Amygdala (tissue), 56 donors: Measurements from ENCODE around the gene CEACAM1.
A peak's percentile ranks its signal among the peaks of the same experiment; 100 is the strongest.
"Not testable (repeated sequence)": the region's sequence is repeated elsewhere in the genome, so short reads cannot be mapped to it uniquely, and the experiment has no call there.

Experiments
- DNase-seq, 56 donors: peaks; one replicate each; lab custom pipeline; 2025; lab: John Stamatoyannopoulos, UW

Gene CEACAM1

GRCh38 chr19:42528354-42529247 is at the start of gene CEACAM1:
TSS of gene CEACAM1 (minus strand) at chr19:42528481. CDS start at chr19:42528374, 107 bp downstream.
- DNase-seq, result no peak

- DNase-seq, result no peak
These were observed 48.7 kb upstream of the CEACAM1 start for GRCh38 chr19:42577016-42577415.

GRCh38 chr19:42576241-42576640 is 48.0 kb upstream of the CEACAM1 start:
- no peak for DNase-seq

DNA sequence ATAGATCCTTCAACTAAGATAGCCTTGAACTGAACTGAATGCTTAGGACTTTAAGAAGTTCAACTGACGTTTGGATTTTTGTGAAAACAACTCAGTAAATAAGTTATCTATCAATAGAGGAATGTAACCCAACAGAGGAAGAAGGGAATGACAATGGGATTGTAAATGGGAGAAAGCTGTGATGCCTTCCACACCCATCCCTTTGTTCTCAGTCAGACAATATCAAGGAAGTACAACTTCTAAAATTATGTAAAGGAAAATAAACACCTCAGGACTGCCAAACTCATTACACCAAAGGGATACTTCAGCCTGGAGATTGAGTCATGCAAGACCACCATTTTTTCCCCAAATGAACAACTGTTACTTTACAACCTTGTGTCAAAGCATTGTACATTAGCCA is 45.4 kb upstream of the CEACAM1 start:
- no peak for DNase-seq

- no peak for DNase-seq
These were observed 42.8 kb upstream of the CEACAM1 start for GRCh38 chr19:42571116-42571515.

- no peak for DNase-seq
These were observed 40.9 kb upstream of the CEACAM1 start for GRCh38 chr19:42569193-42569592.

GRCh38 chr19:42568006-42568405 is 39.7 kb upstream of the CEACAM1 start:
- peak in 1 of 56 donors; percentile 20 for DNase-seq

- no peak for DNase-seq
These were observed 39.3 kb upstream of the CEACAM1 start for GRCh38 chr19:42567567-42567966.

- DNase-seq, result peak in 20 of 56 donors; percentile 11 to 68 (median 23)
These were observed 35.3 kb upstream of the CEACAM1 start for GRCh38 chr19:42563352-42564210.

DNA sequence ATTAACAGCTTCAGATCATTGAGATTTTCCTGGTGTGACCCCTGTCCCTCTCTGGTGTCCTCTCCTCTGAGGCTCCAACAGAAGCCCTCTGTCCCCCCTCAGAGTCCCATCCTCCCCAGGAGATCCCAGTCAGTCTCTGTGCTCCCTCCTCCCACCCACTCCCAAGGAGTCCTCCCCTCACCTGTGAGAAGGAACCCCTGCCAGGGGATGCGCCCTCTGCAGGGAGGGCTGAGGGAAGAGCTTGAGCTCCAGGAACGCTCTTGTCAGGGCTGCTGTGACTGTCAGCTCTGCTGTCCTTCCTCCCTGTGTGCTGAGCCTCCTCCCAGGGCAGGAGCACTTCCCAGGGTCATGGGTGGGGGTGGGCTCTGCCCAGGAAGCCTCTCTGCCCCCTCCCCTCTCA is 33.2 kb upstream of the CEACAM1 start:
- no peak for DNase-seq

- no peak for DNase-seq
These were observed 32.5 kb upstream of the CEACAM1 start for GRCh38 chr19:42560731-42561130.

- no peak for DNase-seq
These were observed 30.3 kb upstream of the CEACAM1 start for GRCh38 chr19:42558450-42559150.

DNA sequence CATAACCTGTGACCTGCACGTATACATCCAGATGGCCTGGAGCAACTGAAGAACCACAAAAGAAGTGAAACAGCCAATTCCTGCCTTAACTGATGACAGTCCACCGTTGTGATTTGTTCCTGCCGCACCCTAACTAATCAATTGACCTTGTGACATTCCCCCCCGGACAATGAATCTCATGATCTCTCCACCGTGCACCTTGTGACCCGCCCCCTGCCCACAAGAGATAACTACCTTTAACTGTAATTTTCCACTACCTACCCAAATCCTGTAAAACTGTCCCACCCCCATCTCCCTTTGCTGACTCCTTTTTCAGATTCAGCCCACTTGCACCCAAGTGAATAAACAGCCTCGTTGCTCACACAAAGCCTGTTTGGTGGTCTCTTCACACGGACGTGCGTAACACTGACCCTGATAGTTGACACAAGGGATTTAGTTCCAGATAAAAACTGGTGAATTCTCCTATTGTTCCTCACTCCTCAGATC is 29.1 kb upstream of the CEACAM1 start:
- DNase-seq, result not testable (repeated sequence)

- peak in 5 of 56 donors; percentile 23 to 45 (median 38) for DNase-seq
These were observed 27.5 kb upstream of the CEACAM1 start for GRCh38 chr19:42555801-42556200.

DNA sequence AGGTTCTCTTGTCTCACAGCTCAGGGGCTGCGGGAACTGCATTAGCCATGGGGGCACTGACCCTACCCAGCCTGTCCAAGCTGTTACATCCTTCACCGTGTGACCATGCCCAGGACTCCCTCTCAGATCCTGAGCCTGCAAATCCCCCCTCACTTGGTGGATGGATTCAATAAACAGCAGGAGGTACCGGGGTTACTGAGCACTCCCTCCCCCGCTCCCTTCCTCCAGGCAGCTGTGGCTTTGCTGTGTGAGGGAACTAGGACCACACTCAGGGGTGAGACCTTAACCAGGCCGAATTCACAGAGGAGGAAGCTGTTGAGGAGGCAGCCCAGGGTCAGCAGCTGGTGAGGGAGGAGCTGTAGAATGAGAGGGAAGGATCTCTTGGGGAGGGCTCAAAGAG is 27.0 kb upstream of the CEACAM1 start:
- DNase-seq, result peak in 5 of 56 donors; percentile 12 to 57 (median 31)

- DNase-seq, result no peak
These were observed 25.8 kb upstream of the CEACAM1 start for GRCh38 chr19:42554046-42554575.

GRCh38 chr19:42553292-42554045 is 25.2 kb upstream of the CEACAM1 start:
- DNase-seq, result peak in 1 of 56 donors; percentile 12

GRCh38 chr19:42552086-42553065 is 24.1 kb upstream of the CEACAM1 start:
- DNase-seq, result no peak
